ENCODE data around the gene STOM. TPM values are rescaled to one million over a fixed set of nuclear protein-coding genes. Genes with fewer than 3 reads are reported as not detected.

Gene STOM
- total and polyA plus RNA-seq, 2 experiments from 2014 or later = 11.7 to 13.6 TPM

- Histone ChIP-seq H3K27me3 (no peaks in the 10 kb centered on the region), H3K27ac (no peak overlapping the region), H3K9me3 (ENCODE audit: low read depth) (no peaks in the 10 kb centered on the region), H3K4me1 (ENCODE audit: low read depth) (peaks cover 30% of the 10 kb centered on the region), H3K36me3 (peaks cover 3% of the 10 kb centered on the region), H3K4me3 (no peak overlapping the region)
- TF ChIP-seq CTCF (IDR thresholded peaks at IDR 0.05; ENCODE audit: low read depth, low read length) = no peak
- DNase-seq (ENCODE audit: low read depth in 1 of 2, low spot score in 1 of 2) = no peak
These were observed 68.2 kb downstream of the STOM start for GRCh38 chr9:121301881-121302286.

GRCh38 chr9:121300283-121301119 lies 69.5 kb downstream of the STOM start:
- H3K4me1 ChIP-seq (ENCODE audit: low read depth) = peaks cover 41% of the 10 kb centered on the region
- peak overlapping the region; percentile 36 for H3K4me3 ChIP-seq
- DNase-seq (ENCODE audit: low read depth in 1 of 2, low spot score in 1 of 2) = no peak
- H3K27me3 ChIP-seq = no peaks in the 10 kb centered on the region
- H3K9me3 ChIP-seq (ENCODE audit: low read depth) = no peaks in the 10 kb centered on the region
- no peak for TF ChIP-seq CTCF (IDR thresholded peaks at IDR 0.05; ENCODE audit: low read depth, low read length)
- peaks cover 3% of the 10 kb centered on the region for H3K36me3 ChIP-seq
- H3K27ac ChIP-seq = no peak overlapping the region

GRCh38 chr9:121299467-121300282 lies 70.4 kb downstream of the STOM start:
- peaks cover 3% of the 10 kb centered on the region for H3K36me3 ChIP-seq
- TF ChIP-seq CTCF (IDR thresholded peaks at IDR 0.05; ENCODE audit: low read depth, low read length) = no peak
- H3K4me3 ChIP-seq = peak overlapping the region; percentile 36
- peak overlapping the region; percentile 88 for H3K27ac ChIP-seq
- no peaks in the 10 kb centered on the region for H3K9me3 ChIP-seq (ENCODE audit: low read depth)
- H3K27me3 ChIP-seq = no peaks in the 10 kb centered on the region
- peak; percentile 57 to 61 for DNase-seq (ENCODE audit: low read depth in 1 of 2, low spot score in 1 of 2)
- peaks cover 45% of the 10 kb centered on the region for H3K4me1 ChIP-seq (ENCODE audit: low read depth)

- peaks cover 45% of the 10 kb centered on the region for H3K4me1 ChIP-seq (ENCODE audit: low read depth)
- H3K27me3 ChIP-seq = no peaks in the 10 kb centered on the region
- no peaks in the 10 kb centered on the region for H3K9me3 ChIP-seq (ENCODE audit: low read depth)
- no peak for TF ChIP-seq CTCF (IDR thresholded peaks at IDR 0.05; ENCODE audit: low read depth, low read length)
- H3K27ac ChIP-seq = peak overlapping the region; percentile 88
- no peaks in the 10 kb centered on the region for H3K36me3 ChIP-seq
- no peak overlapping the region for H3K4me3 ChIP-seq
- peak in 1 of 2 donors; percentile 70 for DNase-seq (ENCODE audit: low read depth in 1 of 2, low spot score in 1 of 2)
These were observed 71.2 kb downstream of the STOM start for GRCh38 chr9:121298689-121299466.

GRCh38 chr9:121298016-121298538 lies 72.0 kb downstream of the STOM start:
- H3K27ac ChIP-seq = peak overlapping the region; percentile 88
- H3K36me3 ChIP-seq = no peaks in the 10 kb centered on the region
- no peaks in the 10 kb centered on the region for H3K9me3 ChIP-seq (ENCODE audit: low read depth)
- H3K4me1 ChIP-seq (ENCODE audit: low read depth) = peaks cover 45% of the 10 kb centered on the region
- H3K4me3 ChIP-seq = no peak overlapping the region
- no peak for TF ChIP-seq CTCF (IDR thresholded peaks at IDR 0.05; ENCODE audit: low read depth, low read length)
- H3K27me3 ChIP-seq = no peaks in the 10 kb centered on the region
- no peak for DNase-seq (ENCODE audit: low read depth in 1 of 2, low spot score in 1 of 2)
